Measurements from ENCODE around the gene SLC49A4.
"Not testable (repeated sequence)": the region's sequence is repeated elsewhere in the genome, so short reads cannot be mapped to it uniquely, and the experiment has no call there.

Gene SLC49A4, protein sequence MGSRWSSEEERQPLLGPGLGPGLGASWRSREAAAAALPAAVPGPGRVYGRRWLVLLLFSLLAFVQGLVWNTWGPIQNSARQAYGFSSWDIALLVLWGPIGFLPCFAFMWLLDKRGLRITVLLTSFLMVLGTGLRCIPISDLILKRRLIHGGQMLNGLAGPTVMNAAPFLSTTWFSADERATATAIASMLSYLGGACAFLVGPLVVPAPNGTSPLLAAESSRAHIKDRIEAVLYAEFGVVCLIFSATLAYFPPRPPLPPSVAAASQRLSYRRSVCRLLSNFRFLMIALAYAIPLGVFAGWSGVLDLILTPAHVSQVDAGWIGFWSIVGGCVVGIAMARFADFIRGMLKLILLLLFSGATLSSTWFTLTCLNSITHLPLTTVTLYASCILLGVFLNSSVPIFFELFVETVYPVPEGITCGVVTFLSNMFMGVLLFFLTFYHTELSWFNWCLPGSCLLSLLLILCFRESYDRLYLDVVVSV

DNA sequence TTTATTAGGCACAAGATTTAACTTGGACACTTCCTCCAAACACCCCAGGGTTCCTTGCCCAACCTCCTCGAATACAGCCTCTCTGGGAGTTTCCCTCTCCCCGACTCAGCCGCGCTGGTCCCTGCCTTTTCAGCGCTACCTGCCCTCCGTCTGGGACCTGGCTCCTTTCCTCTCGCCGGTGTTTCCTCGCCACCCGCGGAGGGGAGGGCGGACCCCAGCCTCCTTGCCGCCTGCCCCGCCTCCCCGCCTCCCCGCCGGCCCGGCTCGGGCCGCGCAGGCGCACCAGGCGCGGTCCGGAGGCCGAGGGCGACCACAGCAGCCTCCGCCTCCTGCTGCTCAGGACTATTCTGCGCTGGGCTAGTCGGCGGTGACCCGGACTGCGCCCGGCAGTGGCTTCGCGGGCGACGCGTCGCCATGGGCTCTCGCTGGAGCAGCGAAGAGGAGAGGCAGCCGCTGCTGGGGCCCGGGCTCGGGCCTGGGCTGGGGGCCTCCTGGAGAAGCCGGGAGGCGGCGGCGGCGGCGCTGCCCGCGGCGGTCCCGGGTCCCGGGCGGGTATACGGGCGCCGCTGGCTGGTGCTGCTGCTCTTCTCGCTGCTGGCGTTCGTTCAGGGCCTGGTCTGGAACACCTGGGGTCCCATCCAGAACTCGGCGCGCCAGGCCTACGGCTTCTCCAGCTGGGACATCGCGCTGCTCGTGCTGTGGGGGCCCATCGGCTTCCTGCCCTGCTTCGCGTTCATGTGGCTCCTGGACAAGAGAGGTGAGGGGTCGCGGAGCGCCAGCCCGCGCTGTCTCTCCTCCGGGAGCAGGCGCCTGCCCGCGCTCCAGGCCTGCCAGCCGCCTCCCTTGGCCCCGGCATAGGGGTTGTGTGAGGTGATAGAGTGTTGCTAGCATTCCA lies at the start of gene SLC49A4:
TSS of gene SLC49A4 (plus strand) at position 291 of the 895 bp plus-strand sequence. CDS start at position 415, 124 bp downstream.
- DNase-seq = no peak

DNA sequence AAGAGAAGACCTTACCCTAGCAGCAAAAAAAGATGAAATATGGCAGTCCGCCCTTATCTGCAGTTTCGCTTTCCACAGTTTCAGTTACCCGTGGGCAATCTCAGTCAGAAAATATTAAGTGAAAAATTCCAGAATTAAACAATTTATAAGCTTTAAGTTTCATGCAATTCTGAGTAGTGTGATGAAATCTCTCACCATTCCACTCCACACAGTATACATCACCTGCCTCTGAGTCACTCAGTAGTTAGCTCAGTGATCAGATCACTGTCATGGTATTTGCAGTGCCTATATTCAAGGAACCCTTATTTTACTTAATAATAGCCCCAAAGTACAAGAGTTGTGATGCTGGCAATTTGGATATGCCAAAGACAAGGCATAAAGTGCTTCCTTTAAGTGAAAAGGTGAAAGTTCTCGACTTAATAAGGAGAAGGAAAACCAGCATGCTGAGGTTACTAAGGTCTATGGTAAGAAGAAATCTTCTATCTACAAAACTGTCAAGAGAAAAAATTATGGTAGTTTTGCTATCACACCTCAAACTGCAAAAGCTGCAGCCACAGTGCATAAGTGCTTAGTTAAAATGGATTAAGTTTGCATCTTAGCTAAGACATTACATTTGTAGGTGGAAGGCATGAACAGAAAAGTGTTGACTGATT lies 49.4 kb upstream of the SLC49A4 start:
- DNase-seq = no peak

DNA sequence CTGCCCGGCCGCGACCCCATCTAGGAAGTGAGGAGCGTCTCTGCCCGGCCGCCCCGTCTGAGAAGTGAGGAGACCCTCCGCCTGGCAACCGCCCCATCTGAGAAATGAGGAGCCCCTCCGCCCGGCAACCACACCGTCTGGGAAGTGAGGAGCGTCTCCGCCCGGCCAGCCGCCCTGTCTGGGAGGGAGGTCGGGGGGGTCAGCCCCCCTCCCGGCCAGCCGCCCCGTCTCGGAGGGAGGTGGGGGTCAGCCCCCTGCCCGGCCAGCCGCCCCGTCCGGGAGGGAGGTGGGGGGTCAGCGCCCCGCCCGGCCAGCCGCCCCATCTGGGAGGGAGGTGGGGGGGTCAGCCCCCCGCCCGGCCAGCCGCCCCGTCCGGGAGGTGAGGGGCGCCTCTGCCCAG lies 47.6 kb upstream of the SLC49A4 start:
- DNase-seq = not testable (repeated sequence)

DNA sequence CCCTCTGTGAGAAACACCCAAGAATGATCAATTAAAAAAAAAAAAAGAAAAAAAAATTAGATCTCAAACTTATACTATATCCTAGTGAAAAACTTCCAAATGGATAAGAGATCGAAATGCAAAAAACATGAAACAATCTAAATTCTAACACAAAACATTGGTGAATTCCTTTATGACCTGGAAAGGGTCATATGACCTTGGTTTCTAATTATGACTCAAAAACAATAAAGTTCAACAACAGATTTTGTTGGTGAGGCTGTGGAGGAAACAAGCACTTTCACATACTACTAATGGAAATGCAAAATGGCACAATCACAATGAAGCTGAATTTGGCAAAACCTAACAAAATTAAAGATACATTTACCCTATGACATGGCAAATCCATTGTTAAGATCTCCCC lies 46.5 kb upstream of the SLC49A4 start:
- DNase-seq = no peak

DNA sequence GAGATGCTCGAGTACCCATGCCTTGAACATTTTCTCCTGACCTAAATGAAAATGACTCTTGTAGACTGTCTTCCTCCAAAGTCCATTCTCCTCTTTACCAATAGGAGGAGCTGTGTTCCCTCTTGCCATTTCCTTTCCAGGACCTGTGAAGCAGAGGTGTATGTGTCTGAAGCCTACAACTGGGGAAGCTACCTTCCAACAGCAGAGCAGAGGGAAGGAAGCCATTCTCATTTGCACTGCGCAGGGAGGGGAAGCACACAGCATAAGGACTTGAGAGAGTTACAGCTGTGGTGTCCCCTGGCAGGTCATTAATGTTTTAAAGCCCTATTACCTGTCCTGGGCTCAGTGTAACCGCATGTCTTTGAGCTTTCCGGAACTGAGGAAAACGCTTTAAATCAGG lies 39.9 kb upstream of the SLC49A4 start:
- DNase-seq = no peak

DNA sequence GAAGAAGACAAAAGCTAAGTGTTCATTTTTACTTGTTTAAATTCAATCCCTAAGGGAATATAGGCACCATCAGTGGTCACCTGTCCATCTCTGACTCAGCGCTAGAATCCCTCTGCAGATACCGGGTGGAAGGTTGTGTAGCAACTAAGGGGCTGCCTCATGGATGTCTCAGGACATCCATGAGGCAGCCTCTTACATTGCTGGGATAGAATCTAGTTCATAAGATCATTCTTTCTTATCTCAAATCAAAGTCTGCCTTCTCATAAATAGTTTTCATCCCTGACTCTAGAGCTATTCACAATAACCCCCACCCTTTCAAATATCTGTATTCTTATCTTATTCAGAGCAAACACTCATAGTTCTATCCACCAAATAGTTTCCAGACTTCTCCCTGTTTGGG lies 39.4 kb upstream of the SLC49A4 start:
- DNase-seq = no peak

DNA sequence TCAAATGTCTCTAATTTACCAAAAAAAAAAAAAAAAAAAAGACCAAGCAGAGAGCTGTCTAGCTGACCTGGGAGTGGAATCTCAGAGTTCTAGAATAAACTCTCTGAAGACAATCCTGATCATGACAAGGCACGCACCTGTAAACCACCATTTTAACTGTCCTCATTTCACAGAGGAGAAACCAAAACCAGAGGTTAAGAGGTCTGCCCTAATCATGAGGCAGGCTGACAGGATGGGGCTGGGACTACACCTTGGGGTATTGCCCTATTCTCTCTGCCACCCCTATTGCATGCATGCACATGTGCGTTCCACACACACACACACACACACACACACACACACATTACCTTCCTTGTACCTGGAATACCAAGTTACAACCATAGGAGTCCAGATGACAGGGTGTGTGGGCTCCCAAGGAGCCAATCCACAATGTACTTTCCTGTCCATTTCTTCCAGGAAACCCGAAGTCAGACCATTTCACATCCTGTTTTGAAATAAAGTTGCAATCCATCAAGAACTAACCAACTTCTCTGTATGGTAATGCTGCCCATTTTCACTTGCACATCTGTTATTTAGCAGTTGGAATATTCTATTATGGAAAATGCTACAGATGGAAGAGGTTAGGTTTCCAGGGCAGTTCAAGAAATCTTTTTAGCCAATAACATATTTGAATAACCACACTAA lies 35.9 kb upstream of the SLC49A4 start:
- DNase-seq = no peak

DNA sequence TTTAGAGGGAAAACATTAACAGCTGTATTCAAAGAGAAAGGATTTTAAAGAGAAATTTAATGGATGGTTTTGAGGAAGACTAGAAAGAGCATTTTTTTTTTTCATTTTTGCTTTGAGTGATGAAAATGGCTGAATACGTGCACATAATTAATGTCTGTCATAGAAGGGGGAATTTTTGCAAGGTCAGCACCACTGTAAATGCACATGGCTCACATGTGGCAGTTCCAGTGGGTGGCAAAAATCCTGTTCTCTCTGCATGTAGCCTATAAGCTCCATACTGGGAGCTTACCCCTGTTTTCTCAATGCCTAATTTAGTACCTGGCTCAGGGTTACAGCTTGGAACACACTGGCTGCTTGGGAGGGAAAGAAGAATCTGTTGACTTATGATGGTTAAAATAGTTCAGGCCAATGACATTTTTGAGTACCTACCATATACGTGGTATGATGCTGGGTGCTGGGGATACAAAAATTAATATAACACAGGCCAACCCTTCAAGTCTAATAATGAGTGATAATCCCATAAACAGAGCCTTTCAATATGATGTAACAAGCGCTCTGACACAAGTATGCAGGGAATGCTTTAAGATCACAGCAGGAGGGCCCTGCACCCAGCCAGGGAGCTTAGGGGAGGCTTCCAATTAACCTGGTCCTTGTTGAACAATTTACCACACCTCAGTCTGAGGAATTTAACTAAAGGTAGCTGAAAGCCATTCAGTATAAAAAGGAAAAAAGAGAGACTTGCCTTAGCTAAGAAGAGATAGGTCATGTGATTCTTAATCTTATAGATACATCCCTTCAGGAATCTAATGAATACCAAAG lies 34.2 kb upstream of the SLC49A4 start:
- no peak for DNase-seq

DNA sequence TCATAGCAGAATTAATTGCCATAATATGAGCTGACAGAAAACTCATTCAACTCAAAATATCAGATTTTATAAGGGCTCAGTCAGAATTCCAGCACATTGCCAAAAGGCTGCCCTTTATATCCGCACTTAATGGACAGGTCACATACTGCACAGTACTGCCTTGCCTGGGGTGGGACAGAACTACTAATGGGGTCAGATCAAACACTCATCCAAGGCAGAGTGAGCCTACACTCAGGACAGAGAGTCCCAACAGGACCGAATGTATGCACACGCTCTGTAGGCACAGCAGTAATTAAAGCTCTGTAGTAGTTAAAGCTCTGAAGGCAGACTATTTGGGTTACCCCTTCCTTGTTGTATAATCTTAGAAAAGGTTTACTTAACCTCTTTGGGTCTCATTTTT lies 28.4 kb upstream of the SLC49A4 start:
- no peak for DNase-seq

DNA sequence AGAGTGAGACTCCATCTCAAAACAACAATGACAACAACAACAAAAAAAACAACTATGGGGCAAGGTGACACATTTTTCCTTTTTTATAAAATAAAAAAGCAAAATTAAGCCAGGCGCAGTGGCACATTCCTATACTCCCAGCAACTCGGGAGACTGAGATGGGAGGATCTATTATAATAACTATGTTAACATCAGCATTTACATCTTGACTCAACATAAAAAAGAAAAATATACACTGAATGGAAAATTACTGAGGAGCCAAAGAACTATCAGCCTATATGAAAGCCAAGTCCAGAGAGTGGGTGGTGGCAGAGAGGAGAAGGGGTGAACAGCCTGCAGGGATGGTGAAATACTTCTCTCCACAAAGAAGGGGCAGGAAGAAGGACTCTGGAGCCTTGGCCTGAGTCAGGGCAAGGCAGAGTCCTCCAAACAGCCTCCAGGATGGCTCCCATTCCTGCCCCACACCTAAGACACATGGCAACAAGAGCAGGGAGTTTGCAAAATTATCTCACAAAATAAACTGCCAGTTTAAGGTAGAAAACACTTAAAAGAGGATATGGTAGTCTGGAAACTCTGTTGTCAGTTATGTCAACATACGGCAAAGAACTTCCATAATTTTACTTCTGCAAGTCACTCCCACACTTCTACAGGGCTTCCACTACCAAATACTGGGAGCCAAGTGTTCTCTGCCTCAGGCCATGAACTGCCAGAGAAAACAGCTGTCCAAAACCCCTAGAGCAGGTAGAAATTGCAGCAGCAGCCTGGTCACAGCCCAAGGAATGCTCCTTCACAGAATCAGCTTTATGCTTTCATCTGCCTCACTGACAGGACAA lies 27.1 kb upstream of the SLC49A4 start:
- no peak for DNase-seq

DNA sequence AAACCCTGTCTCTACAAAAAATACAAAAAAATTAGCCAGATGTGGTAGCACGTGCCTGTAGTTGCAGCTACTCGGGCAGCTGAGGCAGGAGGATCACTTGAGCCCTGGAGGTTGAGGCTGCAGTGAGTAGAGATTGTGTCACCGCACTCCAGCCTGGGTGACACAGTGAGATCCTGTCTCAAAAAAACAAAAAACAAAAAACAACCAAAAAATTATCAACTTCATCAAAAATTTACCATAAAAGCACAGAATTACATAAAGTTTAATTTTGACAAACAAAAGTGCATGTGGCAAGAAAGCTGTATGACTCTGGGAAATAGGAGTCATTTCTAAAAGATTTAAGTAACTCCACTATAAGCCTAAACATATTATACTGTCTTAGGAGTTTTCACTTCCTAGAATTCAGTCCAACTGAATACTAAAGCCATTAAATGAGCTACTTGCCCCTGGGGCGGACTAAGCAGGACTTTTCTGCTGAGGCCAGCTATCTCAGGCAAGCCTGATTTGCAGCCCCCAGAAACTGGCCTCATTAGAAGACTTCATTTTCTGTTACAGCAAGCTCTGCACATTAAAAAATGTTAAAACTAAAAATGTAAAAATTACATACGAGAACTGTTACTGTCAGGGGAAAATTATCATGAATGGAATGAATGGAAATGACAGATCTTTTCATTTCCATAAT lies 24.2 kb upstream of the SLC49A4 start:
- no peak for DNase-seq

DNA sequence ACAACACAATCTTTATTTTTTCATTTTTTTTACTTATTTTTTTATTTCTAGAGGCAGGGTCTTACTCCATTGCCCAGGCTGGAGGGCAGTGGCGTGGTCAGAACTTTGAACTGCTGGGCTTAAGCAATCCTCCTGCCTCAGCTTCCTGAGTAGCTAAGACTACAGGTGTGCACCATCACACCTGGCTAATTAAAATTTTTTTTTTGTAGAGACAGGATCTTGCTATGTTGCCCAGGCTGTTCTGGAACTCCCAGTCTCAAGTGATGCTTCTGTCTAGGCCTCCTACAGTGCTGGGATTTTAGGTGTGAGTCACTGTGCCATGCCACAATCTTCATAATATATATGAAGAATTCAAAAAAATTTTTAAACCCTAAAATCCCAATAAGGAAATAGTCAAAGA lies 22.0 kb upstream of the SLC49A4 start:
- DNase-seq = no peak

DNA sequence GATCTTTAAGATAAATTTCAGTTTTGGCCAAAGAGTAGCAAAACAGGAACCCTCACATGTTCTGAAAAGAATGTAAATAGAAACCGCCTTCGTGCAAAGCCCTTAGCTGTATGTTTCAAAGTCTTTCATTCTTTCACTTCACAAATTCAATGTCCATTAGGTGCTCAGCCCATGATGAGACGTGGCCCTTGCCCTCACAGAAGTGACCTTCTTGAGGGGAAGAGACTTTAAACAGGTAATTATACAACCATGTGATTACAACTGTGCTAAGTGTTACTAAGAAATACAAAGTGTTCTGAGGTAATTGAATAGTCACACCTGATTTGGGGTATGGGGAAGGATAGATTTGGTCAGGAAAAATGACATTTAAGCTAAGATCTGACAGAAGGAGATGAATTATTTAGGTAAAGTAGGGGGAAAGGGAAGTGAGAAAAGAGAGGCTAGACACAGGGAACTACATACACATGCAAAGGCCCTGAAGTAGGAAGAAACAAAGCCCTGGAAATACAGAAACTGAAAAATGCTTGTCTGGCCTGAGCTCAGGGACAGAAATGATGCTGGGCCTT lies 20.8 kb upstream of the SLC49A4 start:
- no peak for DNase-seq

DNA sequence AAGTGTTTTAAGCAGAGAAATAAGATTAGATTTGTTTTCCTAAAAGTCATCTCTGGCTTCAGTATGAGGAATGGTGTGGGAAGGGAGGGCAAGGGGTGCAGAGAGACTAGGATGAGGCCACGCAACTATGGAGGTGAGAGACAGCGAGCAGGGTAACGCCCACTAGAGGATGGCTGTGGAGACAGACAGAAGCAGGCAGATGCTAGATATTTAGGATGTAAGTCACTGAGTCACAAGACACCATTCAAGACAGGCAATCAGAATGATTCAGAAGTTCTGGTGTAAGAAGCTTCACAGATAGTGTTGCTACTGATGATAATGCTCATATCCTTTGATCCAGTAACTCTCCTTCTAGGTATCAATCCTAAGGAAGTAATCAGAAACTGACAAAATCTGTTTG lies 20.3 kb upstream of the SLC49A4 start:
- DNase-seq = no peak

DNA sequence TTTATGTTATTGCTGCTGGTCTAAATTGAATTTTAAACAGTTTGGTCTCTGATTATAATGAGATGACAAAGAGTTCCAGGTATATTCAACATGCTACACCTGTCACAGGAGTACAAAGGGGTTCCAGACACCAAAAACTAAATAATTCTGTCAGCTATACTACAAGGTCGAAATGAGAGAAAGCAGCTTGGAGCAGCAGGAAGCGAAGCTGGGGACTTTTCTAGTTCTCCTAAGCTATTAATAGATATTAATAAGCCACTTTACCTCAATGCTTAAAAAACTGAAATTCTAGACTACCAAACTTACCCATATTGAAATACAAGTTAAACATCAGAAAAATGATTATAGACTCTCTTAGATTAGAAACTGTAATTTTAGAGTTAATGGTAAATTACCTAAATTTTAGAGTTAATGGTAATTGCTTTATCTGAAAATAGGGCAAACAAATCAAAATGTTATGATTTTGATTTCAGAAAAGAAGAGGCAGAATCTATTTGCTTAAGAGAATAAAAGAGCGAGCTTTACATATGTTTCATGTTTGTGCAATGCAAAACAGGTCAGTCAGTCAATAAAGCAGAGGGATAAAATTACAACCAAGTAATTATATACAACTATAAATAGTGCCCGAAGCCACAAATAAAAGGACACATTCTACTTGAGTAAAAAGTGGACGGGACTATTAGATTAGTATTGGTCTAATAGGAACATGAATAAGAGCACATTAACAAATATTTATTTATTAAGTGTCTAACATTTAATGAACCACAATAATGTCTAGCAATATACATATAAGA lies 18.0 kb upstream of the SLC49A4 start:
- no peak for DNase-seq

DNA sequence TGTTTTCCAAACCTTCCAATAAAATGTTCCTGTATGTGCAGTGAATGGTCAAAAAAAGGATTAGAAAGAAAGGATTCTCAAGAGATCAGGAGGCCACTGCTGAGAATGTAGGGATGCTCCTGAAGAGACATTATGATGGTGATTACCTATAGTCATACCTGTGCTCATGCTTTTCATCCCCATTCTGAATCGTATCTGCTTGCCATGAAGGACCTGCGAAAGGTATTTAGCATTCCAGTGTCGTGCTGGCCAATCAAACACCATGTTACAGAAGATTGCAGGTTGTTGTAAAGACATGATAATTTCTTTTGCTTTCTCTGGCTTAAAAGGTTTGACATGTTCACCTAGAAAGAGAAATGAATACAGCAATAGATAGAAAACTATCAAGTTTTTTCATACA lies 17.3 kb upstream of the SLC49A4 start:
- DNase-seq = no peak

DNA sequence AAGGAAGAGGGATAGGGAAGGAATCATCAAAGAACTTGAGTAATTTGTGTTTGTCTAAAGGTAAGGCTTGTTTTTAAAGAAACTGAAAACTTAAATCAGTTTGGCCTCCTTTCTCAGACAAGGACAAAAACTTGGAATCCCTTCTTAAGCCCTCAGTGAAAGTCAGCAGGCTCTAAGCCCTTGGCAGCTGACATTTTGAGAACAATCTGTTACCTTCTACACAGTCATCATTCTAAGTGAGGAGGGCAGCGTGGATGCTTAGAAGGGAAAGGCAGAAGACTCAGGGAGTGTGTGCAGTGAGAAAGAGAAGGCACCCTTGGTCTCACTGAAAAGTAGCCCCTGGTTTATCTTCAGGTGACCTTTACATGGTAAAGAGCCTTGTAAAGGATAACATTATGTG lies 12.1 kb upstream of the SLC49A4 start:
- DNase-seq = no peak

DNA sequence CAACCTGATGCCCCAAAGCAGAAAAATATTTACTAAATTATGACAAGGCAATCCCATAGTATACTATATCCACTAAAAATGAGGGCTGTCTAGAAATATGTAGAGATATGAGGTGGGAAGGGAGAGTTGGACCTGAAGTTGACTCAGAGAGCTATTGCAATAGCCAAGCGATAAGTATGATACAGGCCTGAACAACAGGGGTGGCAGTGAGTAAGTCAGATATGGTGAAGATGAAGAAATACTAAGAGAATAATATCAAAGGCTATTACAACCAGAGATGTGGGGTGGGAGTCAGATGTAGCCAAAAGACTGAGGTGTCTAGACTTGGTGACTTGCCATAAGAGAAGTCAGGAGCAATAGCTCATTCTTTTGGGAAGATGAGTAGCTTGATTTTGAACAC lies 10.4 kb upstream of the SLC49A4 start:
- DNase-seq = no peak

DNA sequence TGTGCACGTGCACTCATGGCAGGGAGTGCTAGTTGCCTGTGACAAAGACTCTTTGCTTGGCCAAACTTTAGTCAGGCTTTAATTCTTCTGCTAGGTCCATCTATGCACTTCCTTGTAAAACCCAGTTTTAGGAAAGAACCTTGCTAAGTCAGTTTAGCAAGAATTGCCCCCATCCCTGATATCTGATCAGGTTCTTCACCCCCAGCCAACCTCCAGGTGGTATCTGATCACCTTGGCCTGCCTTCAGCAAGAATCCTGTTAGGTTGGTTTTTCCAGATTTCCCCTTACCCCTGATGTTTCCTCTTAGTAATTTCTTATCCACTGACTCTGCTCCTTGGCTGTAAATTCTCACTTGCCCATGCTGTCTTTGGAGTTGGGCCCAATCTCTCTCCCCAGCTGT lies 9.6 kb upstream of the SLC49A4 start:
- no peak for DNase-seq
